Renal cortical epithelial cell (primary cell): Measurements from ENCODE around the gene S100A3. TPM values are rescaled to one million over a fixed set of nuclear protein-coding genes. Genes with fewer than 3 reads are reported as not detected.
"Not testable (repeated sequence)": the region's sequence is repeated elsewhere in the genome, so short reads cannot be mapped to it uniquely, and the experiment has no call there.

Source experiments
- DNase-seq: peaks from one replicate; pipeline ENCODE4 v3.0.0-alpha.2; 2011; ENCODE audit warnings: low read depth
- total RNA-seq: library from RNA; depleted of rRNA; stranded (reverse); fragments of >200 nt; gene quantifications from 2 replicates; pipeline ENCODE4 v1.2.3, GENCODE V29; 2014

The S100A3 gene
- total RNA-seq = 5.2 and 36.8 TPM in 2 replicates

DNA sequence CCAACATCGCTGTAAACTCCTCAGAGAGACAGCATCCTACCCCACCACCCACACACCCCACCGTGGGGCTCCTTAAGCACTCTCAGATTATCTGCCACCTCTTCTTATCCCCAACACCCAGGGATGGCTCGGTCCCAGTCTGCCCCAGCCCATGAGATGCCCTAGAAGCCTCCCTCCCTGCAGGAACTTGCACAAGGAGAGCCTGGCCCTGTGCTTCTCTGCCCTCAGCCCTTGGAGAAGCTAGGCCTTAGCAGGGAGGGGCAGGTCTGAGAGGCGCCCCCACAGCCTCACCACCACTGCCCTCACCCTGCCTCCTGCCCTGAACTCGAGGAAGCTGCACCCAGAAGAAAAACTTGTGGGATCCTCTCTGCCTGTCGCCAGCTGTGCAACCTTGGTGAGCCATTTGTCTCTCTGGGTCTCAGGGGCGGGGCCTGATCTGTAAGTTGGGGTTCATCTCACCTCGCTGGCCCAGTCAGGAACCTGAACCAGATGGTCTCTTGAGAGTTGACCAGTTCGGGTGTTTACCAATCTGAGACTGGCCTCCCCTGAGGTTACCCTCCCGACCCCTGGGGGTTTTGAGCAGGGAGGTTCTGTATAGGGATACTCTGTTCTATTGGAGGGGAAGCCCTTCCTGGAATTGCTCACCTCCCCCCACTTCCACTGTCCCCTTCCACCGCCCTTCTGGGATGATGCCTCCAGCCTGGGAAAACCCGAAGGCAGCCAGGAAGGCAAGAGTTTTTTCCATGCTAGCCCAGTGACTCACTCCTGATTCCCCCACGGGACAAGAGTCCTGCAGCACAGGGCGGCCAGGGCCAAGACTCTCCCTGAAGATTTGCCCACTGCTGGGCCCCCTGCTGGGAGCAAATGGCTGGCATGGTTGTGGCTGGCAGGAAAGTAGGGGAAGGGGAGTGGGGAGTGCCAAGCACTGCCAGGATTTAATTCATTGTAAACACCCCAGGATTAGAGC lies at the start of gene S100A3:
S100A3 (minus strand) TSS at position 537 of the 967 bp plus-strand sequence. CDS start 773 bp downstream, outside the sequence.
- DNase-seq = peak; percentile 95

DNA sequence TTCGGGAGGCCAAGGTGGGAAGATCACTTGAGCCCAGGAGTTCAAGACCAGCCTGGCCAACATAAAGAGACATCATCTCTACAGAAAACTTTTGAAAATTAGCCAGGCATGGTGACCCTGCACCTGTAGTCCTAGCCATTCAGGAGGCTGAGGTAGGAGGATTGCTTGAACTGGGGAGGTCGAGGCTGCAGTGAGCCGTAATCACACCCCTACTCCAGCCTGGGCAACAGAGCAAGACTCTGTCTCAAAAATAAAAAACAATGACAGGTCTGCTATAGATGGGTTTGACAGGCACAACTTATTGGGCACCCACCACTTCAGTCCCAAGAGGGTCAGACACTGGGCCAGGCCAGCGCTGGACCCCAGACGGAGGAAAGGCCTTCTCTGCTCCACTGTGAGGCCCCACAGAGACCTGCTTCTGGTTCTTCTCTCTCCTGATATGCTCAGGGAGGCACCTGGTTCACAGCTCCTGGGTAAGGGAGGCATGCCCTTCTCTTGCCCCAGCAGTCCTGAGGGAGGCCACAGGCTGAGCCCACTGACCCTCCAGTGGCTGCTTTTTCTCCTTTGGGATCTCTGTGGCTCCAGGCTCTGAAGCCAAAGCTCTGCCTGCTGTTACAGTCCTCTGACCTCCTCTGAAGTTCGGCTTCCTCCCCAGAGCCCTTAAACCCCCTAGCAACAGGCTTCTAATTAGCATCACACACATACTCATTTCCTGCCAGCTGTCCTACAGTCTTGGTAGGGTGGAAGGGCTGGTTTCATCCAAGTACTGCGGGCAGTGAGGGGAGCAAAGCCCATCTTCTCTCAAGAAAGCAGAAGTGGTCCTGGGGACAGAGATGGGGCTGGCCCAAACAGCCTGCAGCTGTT lies 49.5 kb upstream of the S100A3 start:
- no peak for DNase-seq

GRCh38 chr1:153597206-153597605 lies 48.1 kb upstream of the S100A3 start:
- DNase-seq = peak; percentile 74

GRCh38 chr1:153592748-153593147 lies 43.7 kb upstream of the S100A3 start:
- DNase-seq = no peak

- no peak for DNase-seq
Measured at GRCh38 chr1:153588482-153588881, 39.4 kb upstream of the S100A3 start.

GRCh38 chr1:153588033-153588432 lies 39.0 kb upstream of the S100A3 start:
- not testable (repeated sequence) for DNase-seq

- DNase-seq = no peak
Measured at GRCh38 chr1:153587314-153587713, 38.3 kb upstream of the S100A3 start.

GRCh38 chr1:153586347-153586746 lies 37.3 kb upstream of the S100A3 start:
- no peak for DNase-seq

- DNase-seq = no peak
Measured at GRCh38 chr1:153585006-153585405, 35.9 kb upstream of the S100A3 start.

DNA sequence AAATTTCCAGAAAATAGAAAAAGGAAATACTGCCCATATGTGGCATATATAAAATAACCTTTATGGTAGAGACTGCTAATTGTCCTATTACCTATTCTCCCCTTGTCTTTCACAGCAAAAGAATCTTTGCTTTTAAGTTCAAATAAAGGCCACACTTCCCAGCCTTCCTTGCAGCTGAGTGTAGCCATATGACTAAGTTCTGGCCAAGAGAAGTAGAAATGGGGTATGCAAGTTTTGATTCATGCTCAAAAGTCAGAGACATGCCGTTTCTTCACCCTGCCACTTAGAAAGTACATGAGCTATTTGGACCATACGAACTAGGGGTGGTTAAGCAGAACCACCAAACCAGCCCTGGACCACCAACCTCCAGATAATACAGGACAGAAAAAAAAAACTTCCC lies 34.9 kb upstream of the S100A3 start:
- DNase-seq = no peak

GRCh38 chr1:153583514-153583913 lies 34.5 kb upstream of the S100A3 start:
- not testable (repeated sequence) for DNase-seq

- DNase-seq = not testable (repeated sequence)
Measured at GRCh38 chr1:153582836-153583235, 33.8 kb upstream of the S100A3 start.

- no peak for DNase-seq
Measured at GRCh38 chr1:153578936-153579335, 29.9 kb upstream of the S100A3 start.

DNA sequence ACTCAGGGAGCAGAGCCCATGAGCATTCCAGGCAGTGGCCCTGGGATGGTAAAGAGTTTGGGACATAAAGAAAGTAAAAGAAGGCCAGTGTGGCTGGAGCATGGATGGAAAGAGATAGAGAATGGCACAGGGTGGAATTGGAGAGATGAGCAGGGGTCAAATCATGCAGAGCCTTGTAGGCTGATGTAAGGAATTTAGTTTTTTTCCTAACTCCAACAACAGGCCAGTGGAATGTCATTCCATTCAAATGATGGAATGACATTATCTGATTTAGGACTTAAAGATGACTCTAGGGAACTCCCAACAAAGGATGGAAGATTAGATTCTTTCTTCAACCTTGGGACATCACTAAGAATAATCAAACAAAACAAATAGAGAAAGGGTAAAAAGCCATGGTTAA lies 29.4 kb upstream of the S100A3 start:
- no peak for DNase-seq

- no peak for DNase-seq
Measured at GRCh38 chr1:153577624-153578051, 28.6 kb upstream of the S100A3 start.

GRCh38 chr1:153577138-153577537 lies 28.1 kb upstream of the S100A3 start:
- no peak for DNase-seq

GRCh38 chr1:153575497-153575896 lies 26.4 kb upstream of the S100A3 start:
- not testable (repeated sequence) for DNase-seq

GRCh38 chr1:153575081-153575491 lies 26.0 kb upstream of the S100A3 start:
- DNase-seq = not testable (repeated sequence)

DNA sequence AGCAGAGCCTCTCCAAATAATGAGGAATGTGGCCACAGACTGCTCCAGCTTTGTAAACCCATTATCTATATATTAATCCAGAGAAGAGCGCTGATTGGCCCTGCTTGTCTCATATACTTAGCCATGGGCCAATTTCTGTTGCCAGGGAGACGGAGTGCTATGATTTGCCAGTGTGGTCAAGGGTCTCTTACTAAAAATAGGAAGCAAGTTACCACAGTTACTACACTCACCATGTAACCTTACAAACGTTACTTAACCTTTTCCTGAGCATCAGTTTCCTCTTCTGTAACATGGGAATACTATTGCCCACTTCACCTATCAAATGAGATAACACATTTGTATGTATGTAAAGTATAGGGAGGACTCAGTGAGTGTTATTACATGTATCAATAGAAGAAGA lies 24.3 kb upstream of the S100A3 start:
- no peak for DNase-seq

- peak; percentile 93 for DNase-seq
Measured at GRCh38 chr1:153572569-153573015, 23.5 kb upstream of the S100A3 start.

DNA sequence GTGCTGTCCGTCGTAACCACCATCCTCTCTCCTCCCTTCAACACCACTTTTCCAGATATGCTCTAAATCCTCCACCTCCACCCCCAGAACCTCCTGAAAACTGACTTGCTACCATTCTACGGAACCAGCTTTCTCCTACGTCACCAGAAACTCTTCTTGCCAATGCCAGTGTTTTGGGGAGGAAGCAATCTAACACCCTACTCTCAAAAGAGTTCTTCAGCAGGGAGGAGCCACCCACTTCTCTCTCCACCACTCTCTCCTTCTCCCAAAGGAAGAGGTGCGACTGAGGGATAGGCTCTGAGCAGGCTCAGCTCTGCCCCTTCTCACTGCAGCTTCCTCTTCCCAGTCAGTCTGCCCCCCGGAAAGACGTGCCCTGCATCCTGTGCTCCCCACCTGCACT lies 22.6 kb upstream of the S100A3 start:
- no peak for DNase-seq

- DNase-seq = no peak
Measured at GRCh38 chr1:153570874-153571273, 21.8 kb upstream of the S100A3 start.
